Right forelimb (tissue), 1 donor: ENCODE data around the gene PTGIS.

Experiments used
- DNase-seq: peaks from one replicate; pipeline ENCODE4 v3.0.0-alpha.2; 2018

PTGIS gene

DNA sequence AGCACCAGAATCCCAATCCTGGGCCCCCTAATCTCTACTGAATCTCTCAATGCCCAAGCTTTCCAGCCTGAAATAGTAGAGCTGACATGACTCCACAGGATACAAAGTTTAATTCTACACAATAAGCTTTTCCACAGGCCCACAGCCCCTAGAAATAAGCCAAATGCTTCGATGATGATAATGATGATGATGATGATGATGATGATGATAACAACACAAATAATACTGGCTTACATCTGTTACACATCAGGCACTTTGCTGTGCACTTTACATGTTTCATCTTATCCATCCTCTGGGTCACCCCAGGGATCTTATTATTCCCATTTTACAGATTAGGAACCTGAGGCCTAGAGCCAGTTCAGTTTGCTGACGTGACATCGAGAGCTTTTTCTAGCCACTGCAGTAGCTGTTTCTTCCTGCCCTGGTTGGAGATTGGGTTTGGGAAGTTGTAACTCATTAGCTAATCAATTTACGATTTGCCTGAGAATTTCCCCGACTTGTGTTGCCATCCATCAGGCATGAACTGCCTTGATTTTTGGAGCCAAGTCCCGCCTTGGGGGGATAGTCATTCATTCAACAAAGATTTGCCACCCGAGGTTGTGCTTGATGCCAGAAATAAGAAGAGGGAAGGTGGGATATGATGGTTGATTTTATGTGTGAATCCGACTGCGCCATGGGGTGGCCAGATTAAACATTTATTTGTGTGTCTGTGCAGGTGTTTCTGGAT, 105.9 kb downstream of the PTGIS start:
- no peak for DNase-seq

DNA sequence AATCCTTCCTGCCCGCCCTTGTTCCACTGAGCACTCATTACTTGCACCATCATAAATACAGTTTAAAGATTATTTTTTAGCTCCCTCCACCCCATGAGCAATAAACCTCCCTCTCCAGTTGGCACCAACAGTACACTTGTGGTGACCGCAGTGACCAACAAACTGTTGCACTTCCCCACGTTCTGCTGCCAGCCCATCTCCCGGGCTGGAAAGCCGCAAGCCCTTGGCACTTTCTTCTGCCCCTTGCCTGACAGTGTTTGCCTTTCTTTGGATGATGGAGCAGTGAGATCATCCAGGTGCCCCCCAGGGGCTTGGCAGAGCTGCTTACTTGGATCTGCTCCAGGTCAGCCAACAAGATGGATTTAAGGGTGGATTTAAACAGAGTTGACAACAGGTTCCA, 107.0 kb downstream of the PTGIS start:
- DNase-seq = no peak

DNA sequence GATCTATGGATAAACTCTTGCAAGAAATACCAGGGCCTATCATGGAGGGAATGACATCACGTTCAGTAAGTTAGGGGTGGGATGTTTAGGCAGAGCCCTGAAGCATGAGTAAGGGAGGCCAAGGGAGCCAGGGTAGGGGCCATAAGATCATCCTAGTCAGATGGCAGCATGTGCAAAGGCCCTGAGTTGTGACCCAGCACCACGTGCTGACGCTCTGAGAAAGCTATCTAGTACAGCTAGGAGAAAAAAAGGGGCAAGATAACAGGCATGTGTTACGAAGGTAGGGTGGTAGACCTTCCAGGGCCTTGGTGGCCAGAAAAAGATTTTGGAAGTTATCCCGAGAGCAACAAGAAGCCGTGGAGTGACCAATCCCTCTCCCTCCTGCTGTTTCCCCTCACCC, 107.8 kb downstream of the PTGIS start:
- DNase-seq = no peak

DNA sequence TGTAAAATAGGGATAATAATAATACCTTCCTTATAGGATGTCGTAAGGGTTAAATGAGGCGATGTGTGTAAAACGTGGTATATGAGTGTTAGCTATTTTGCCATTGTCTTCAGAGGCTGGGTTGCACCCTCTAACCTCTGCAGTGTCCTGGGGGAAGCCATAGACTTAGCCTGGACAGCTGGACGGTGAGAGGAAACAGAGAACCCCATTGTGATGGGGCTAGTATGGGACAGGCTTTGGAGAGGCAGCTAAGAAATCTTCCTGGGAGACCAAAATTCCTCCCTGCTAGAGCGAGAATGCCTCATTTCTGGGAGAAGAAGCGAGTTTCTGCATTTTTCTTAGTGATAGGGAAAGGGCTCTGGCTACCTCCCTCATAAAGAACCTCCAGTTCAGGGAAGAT, 108.3 kb downstream of the PTGIS start:
- no peak for DNase-seq

DNA sequence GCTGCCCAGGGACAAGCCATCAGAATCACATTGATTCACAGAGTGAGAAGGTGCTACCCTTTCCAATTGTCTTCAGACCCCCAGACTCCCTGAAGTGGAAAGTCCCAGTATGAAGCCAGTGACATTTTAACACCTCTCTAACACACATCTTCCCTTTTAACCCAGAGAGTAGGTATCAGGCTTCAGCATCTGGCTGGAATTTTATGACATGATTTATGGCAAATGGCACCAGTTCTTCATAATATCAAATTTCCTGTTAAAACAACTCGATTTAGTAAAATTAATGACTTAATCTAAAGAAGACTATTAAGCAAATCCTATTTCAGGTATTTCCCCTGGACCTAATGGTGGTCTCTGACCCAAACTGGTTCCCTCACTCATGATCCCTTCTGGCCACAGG, 110.5 kb downstream of the PTGIS start:
- no peak for DNase-seq

DNA sequence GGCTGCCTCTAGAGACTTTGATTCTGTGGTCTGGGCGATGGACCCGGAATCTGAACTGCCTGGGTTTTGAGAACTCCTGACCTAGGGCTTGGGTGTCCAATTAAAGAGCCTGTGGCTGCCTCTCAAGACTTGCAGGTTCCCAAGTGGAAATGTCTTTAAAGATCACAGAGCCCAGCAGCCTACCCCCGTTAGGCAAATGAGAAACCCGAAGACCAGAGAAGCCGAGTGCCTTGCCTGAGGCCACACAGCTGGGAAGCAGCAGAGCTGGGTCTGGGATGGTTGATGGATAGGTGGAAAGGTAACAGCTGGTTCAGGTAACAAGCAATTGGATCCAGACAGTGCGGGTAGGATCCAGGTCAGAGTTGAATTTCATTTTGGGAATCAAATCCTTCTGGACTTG, 111.3 kb downstream of the PTGIS start:
- no peak for DNase-seq

DNA sequence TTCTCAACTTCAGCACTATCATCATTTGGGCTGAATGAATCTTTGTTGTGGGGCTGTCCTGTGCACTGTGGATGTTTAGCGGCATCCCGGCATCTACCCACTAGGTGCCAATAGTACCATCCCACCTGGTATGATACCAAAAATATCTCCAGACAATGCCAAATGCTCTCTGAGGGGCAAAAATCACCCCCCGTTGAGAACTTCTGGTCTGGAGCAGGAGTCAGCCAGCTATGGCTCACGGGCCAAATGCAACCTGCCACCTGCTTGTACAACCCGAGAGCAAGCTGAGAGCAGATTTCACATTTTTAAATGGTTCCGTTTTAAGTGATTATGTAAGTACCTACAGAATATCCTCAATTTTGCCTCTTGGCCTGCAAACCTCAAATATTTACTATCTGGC, 112.2 kb downstream of the PTGIS start:
- DNase-seq = no peak
